HG02571 (cell line): ENCODE measurements around the gene DCAF16.
A peak's percentile ranks its signal among the peaks of the same experiment; 100 is the strongest.
"Not testable (repeated sequence)": the region's sequence is repeated elsewhere in the genome, so short reads cannot be mapped to it uniquely, and the experiment has no call there.

ENCODE experiments used
- ATAC-seq: cut with Tn5 transposase; IDR thresholded peaks from one replicate; pipeline ENCODE4 v1.9.1; 2021; ENCODE audit warnings: mild to moderate bottlenecking, moderate library complexity; ENCODE audit not compliant: unreplicated experiment

DCAF16 gene

GRCh38 chr4:17810260-17811077, at the start of gene DCAF16, which contains the start of gene NCAPG:
Gene DCAF16, minus strand, starts transcription at chr4:17810757. Its CDS starts 6,616 bp downstream, at chr4:17804141.
Gene NCAPG, plus strand, starts transcription at chr4:17810979. Its CDS starts 99 bp downstream, at chr4:17811078.
- ATAC-seq = peak; percentile 91

GRCh38 chr4:17859793-17860406, 49.3 kb upstream of the DCAF16 start:
- ATAC-seq = no peak

- no peak for ATAC-seq
These were observed 43.5 kb upstream of the DCAF16 start for GRCh38 chr4:17854036-17854435.

- ATAC-seq = no peak
These were observed 41.4 kb upstream of the DCAF16 start for GRCh38 chr4:17851959-17852358.

- ATAC-seq = not testable (repeated sequence)
These were observed 39.7 kb upstream of the DCAF16 start for GRCh38 chr4:17850295-17850694.

- ATAC-seq = no peak
These were observed 35.7 kb upstream of the DCAF16 start for GRCh38 chr4:17846266-17846665.

- ATAC-seq = no peak
These were observed 13.5 kb upstream of the DCAF16 start for GRCh38 chr4:17823871-17824669.

GRCh38 chr4:17817027-17817426, 6.5 kb upstream of the DCAF16 start:
- ATAC-seq = peak; percentile 82

GRCh38 chr4:17816142-17816541, 5.6 kb upstream of the DCAF16 start:
- ATAC-seq = no peak

- no peak for ATAC-seq
These were observed 3.6 kb upstream of the DCAF16 start for GRCh38 chr4:17814140-17814539.

GRCh38 chr4:17812801-17813200, 2.2 kb upstream of the DCAF16 start:
- no peak for ATAC-seq

- no peak for ATAC-seq
These were observed 1.6 kb upstream of the DCAF16 start for GRCh38 chr4:17812125-17812524.

GRCh38 chr4:17811078-17811603, 584 bp upstream of the DCAF16 start:
- ATAC-seq = peak; percentile 25

GRCh38 chr4:17809667-17810066, 890 bp downstream of the DCAF16 start:
- no peak for ATAC-seq

- ATAC-seq = no peak
These were observed 3.1 kb downstream of the DCAF16 start for GRCh38 chr4:17807446-17807845.

- no peak for ATAC-seq
These were observed 4.9 kb downstream of the DCAF16 start for GRCh38 chr4:17805580-17806155.

- no peak for ATAC-seq
These were observed 12.7 kb downstream of the DCAF16 start for GRCh38 chr4:17797808-17798207.

GRCh38 chr4:17794730-17795129, 15.8 kb downstream of the DCAF16 start:
- ATAC-seq = no peak

- ATAC-seq = no peak
These were observed 21.6 kb downstream of the DCAF16 start for GRCh38 chr4:17788956-17789355.

GRCh38 chr4:17787315-17787714, 23.2 kb downstream of the DCAF16 start:
- ATAC-seq = no peak

GRCh38 chr4:17786567-17786966, 24.0 kb downstream of the DCAF16 start:
- ATAC-seq = no peak
